Thyroid gland (tissue), 4 donors: Measurements from ENCODE around the gene TOP2B. TPM values are rescaled to one million over a fixed set of nuclear protein-coding genes. Genes with fewer than 3 reads are reported as not detected.

ENCODE experiments used
- DNase-seq, 2 donors: peaks; one replicate each; pipeline ENCODE4 v3.0.0-alpha.2; 2019
- H3K27ac ChIP-seq, 3 donors: fragments of 200-600 bp; sonication (generic); 1 replicate in 2 of 3; 2 replicates in 1 of 3; pipeline ENCODE4 v1.5.1; 2016 to 2019; ENCODE audit warnings: mild to moderate bottlenecking in 1 of 3, moderate library complexity in 1 of 3
- H3K27me3 ChIP-seq: fragments of 200-600 bp; sonication (generic); one replicate; pipeline ENCODE4 v1.5.1; 2019
- H3K36me3 ChIP-seq, 2 donors: fragments of 200-600 bp; sonication (generic); one replicate each; pipeline ENCODE4 v1.5.1; 2016 to 2019
- H3K4me1 ChIP-seq, 2 donors: fragments of 200-600 bp; sonication (generic); one replicate each; pipeline ENCODE4 v1.5.1; 2017 to 2019
- H3K4me3 ChIP-seq, 3 donors: fragments of 200-600 bp; sonication (generic); replicated peaks in 1 of 3; 1 replicate in 2 of 3; 2 replicates in 1 of 3; pipeline ENCODE4 v1.5.1; 2016; ENCODE audit warnings: mild to moderate bottlenecking in 1 of 3
- H3K9me3 ChIP-seq: fragments of 200-600 bp; sonication (generic); one replicate; pipeline ENCODE4 v1.5.1; 2017
- CTCF ChIP-seq, 6 experiments: fragments of 200-600 bp in 3 of 6; fragments of 450-650 bp in 3 of 6; sonication (generic) in 3 of 6; IDR thresholded peaks; one replicate each; pipeline ENCODE4 v1.5.1; 2016 to 2019; ENCODE audit warnings: antibody characterized with exemption in 6 of 6, mild to moderate bottlenecking in 2 of 6, inconsistent platforms in 1 of 6, moderate library complexity in 1 of 6
- POLR2A ChIP-seq, 2 donors: fragments of 450-650 bp; IDR thresholded peaks; one replicate each; pipeline ENCODE4 v1.6.1; 2017; ENCODE audit warnings: antibody characterized with exemption in 2 of 2, mild to moderate bottlenecking in 2 of 2, moderate library complexity in 1 of 2
- WGBS, 2 donors: methylation state at CpG; one replicate each; pipeline ENCODE4 v1.1.5; 2017; 5-methylcytosine and 5-hydroxymethylcytosine counted together
- intact Hi-C: fragments of 100-400 bp; cut with DNase I; formaldehyde crosslinking; loops from one replicate; pipeline ENCODE4 v1.15.1; 2023
- total RNA-seq, 4 donors: library from RNA; depleted of rRNA; stranded (reverse); fragments of >200 nt; gene quantifications; one replicate each; pipeline ENCODE4 v1.2.3, GENCODE V29; 2016

The TOP2B gene
- total RNA-seq, 4 donors from 2014 or later, result 109 to 180 (median 131) TPM

GRCh38 chr3:25663869-25664811 lies 567 bp downstream of the TOP2B start:
- DNase-seq, result peak; percentile 81 to 83
- H3K4me3 ChIP-seq, result peak overlapping the region; percentile 54 to 80 (median 71)
- peak overlapping the region; percentile 96 to 98 (median 97) for H3K27ac ChIP-seq
- intact Hi-C loops, result no loop called here
- peak in 1 of 6 experiments; percentile 2 for TF ChIP-seq CTCF (IDR thresholded peaks at IDR 0.05)
- no peak for TF ChIP-seq POLR2A (IDR thresholded peaks at IDR 0.05)
- 0% methylated on average over 16 to 30 of the region's 115 CpGs for WGBS, 2 donors
- H3K27me3 ChIP-seq, result no peaks in the 10 kb centered on the region
- no peaks in the 10 kb centered on the region for H3K9me3 ChIP-seq
- peaks cover 32 to 37% of the 10 kb centered on the region in 2 donors for H3K4me1 ChIP-seq
- H3K36me3 ChIP-seq, result no peaks in the 10 kb centered on the region

GRCh38 chr3:25663347-25663868 lies 1.3 kb downstream of the TOP2B start:
- Histone ChIP-seq H3K4me1 (peaks cover 39 to 44% of the 10 kb centered on the region in 2 donors), H3K27ac (peak overlapping the region; percentile 96 to 98 (median 97)), H3K9me3 (no peaks in the 10 kb centered on the region), H3K27me3 (no peaks in the 10 kb centered on the region), H3K36me3 (no peaks in the 10 kb centered on the region), H3K4me3 (peak overlapping the region; percentile 54 to 80 (median 71))
- intact Hi-C loops, result no loop called here
- TF ChIP-seq CTCF (IDR thresholded peaks at IDR 0.05) (no peak), POLR2A (IDR thresholded peaks at IDR 0.05) (no peak)
- DNase-seq, result no peak
- WGBS, 2 donors, result 1% methylated on average over 15 of the region's 15 CpGs

- Histone ChIP-seq H3K27me3 (no peaks in the 10 kb centered on the region), H3K4me3 (peak overlapping the region; percentile 54 to 80 (median 71)), H3K4me1 (peaks cover 39 to 44% of the 10 kb centered on the region in 2 donors), H3K9me3 (no peaks in the 10 kb centered on the region), H3K27ac (peak overlapping the region; percentile 96 to 98 (median 97)), H3K36me3 (no peaks in the 10 kb centered on the region)
- intact Hi-C loops, result no loop called here
- TF ChIP-seq CTCF (IDR thresholded peaks at IDR 0.05) (no peak), POLR2A (IDR thresholded peaks at IDR 0.05) (no peak)
- WGBS, 2 donors, result 17 to 20% methylated on average over 7 of the region's 7 CpGs
- DNase-seq, result no peak
These were observed 1.9 kb downstream of the TOP2B start for GRCh38 chr3:25662736-25663320.

- H3K27me3 ChIP-seq, result no peaks in the 10 kb centered on the region
- no peak for DNase-seq
- no peaks in the 10 kb centered on the region for H3K36me3 ChIP-seq
- 31 to 36% methylated on average over 4 of the region's 4 CpGs for WGBS, 2 donors
- intact Hi-C loops, result no loop called here
- TF ChIP-seq CTCF (IDR thresholded peaks at IDR 0.05) (no peak), POLR2A (IDR thresholded peaks at IDR 0.05) (no peak)
- H3K9me3 ChIP-seq, result no peaks in the 10 kb centered on the region
- H3K27ac ChIP-seq, result no peak overlapping the region
- no peak overlapping the region for H3K4me3 ChIP-seq
- peaks cover 39 to 44% of the 10 kb centered on the region in 2 donors for H3K4me1 ChIP-seq
These were observed 2.8 kb downstream of the TOP2B start for GRCh38 chr3:25661694-25662437.
